ENCODE measurements around the gene ANKRD10. TPM values are rescaled to one million over a fixed set of nuclear protein-coding genes. Genes with fewer than 3 reads are reported as not detected.
"Not testable (repeated sequence)": the region's sequence is repeated elsewhere in the genome, so short reads cannot be mapped to it uniquely, and the experiment has no call there.

The ANKRD10 gene
- total RNA-seq, 1 donor from 2014 or later = 212 TPM

- H3K79me2 ChIP-seq (ENCODE audit: low read depth) = no peaks in the 10 kb centered on the region
- H3K36me3 Mint-ChIP-seq = no peaks in the 10 kb centered on the region
- no peak overlapping the region for H3K9ac ChIP-seq
- no peak for DNase-seq (ENCODE audit: low spot score)
- no peak overlapping the region for H3K27ac Mint-ChIP-seq
- H2AFZ ChIP-seq (replicated peaks) = no peak overlapping the region
- no peaks in the 10 kb centered on the region for H4K20me1 ChIP-seq (ENCODE audit: low read depth)
- H3K4me2 ChIP-seq = no peak overlapping the region
- no peaks in the 10 kb centered on the region for H3K36me3 ChIP-seq
- H3K9me3 ChIP-seq (ENCODE audit: low read depth) = no peaks in the 10 kb centered on the region
- H3K4me3 Mint-ChIP-seq = no peak overlapping the region
- TF ChIP-seq EZH2 (IDR thresholded peaks at IDR 0.05) (no peak), EZH2phosphoT487 (IDR thresholded peaks at IDR 0.05) (no peak)
- TF ChIP-seq, protein P1, sequence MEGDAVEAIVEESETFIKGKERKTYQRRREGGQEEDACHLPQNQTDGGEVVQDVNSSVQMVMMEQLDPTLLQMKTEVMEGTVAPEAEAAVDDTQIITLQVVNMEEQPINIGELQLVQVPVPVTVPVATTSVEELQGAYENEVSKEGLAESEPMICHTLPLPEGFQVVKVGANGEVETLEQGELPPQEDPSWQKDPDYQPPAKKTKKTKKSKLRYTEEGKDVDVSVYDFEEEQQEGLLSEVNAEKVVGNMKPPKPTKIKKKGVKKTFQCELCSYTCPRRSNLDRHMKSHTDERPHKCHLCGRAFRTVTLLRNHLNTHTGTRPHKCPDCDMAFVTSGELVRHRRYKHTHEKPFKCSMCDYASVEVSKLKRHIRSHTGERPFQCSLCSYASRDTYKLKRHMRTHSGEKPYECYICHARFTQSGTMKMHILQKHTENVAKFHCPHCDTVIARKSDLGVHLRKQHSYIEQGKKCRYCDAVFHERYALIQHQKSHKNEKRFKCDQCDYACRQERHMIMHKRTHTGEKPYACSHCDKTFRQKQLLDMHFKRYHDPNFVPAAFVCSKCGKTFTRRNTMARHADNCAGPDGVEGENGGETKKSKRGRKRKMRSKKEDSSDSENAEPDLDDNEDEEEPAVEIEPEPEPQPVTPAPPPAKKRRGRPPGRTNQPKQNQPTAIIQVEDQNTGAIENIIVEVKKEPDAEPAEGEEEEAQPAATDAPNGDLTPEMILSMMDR (IDR thresholded peaks at IDR 0.05) = no peak
- H3K27me3 Mint-ChIP-seq (ENCODE audit: insufficient read depth, low read depth) = peaks cover 12% of the 10 kb centered on the region
- H3K4me1 ChIP-seq = no peaks in the 10 kb centered on the region
- H3F3A ChIP-seq (ENCODE audit: low read depth) = no peaks in the 10 kb centered on the region
- H3K4me3 ChIP-seq = no peak overlapping the region
- H3K27me3 ChIP-seq = no peaks in the 10 kb centered on the region
- peaks cover 9% of the 10 kb centered on the region for H3K4me1 Mint-ChIP-seq
- no peak overlapping the region for H3K27ac ChIP-seq
- H3K9me3 Mint-ChIP-seq = no peaks in the 10 kb centered on the region
Observed at GRCh38 chr13:110950356-110950755, 35.5 kb upstream of the ANKRD10 start.

DNA sequence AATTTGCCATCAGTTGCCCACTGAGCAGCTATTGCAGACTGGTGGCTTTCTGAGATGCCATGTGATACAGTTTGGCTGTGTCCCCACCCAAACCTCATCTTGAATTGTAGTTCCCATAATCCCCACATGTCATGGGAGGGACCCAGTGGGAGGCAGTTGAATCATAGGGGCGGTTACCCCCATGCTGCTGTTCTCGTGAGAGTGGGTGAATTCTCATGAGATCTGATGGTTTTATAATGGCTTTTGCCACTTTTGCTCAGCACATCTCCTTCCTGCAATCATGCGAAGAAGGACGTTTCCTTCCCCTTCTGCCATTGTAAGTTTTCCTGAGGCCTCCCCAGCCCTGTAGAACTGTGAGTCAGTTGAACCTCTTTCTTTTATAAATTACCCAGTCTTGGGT lies 34.8 kb upstream of the ANKRD10 start:
- H3K79me2 ChIP-seq (ENCODE audit: low read depth) = no peaks in the 10 kb centered on the region
- TF ChIP-seq EZH2 (IDR thresholded peaks at IDR 0.05) (no peak), EZH2phosphoT487 (IDR thresholded peaks at IDR 0.05) (no peak)
- TF ChIP-seq, protein P1 (IDR thresholded peaks at IDR 0.05) = no peak
- Mint-ChIP-seq H3K4me1 (peaks cover 2% of the 10 kb centered on the region), H3K27me3 (ENCODE audit: insufficient read depth, low read depth) (peaks cover 12% of the 10 kb centered on the region), H3K36me3 (no peaks in the 10 kb centered on the region), H3K9me3 (no peaks in the 10 kb centered on the region), H3K4me3 (no peak overlapping the region), H3K27ac (no peak overlapping the region)
- no peak for DNase-seq (ENCODE audit: low spot score)
- no peak overlapping the region for H3K27ac ChIP-seq
- H3K9ac ChIP-seq = no peak overlapping the region
- no peak overlapping the region for H3K4me3 ChIP-seq
- no peak overlapping the region for H3K4me2 ChIP-seq
- no peaks in the 10 kb centered on the region for H4K20me1 ChIP-seq (ENCODE audit: low read depth)
- no peaks in the 10 kb centered on the region for H3K4me1 ChIP-seq
- no peaks in the 10 kb centered on the region for H3F3A ChIP-seq (ENCODE audit: low read depth)
- H3K9me3 ChIP-seq (ENCODE audit: low read depth) = no peaks in the 10 kb centered on the region
- H3K27me3 ChIP-seq = no peaks in the 10 kb centered on the region
- H3K36me3 ChIP-seq = no peaks in the 10 kb centered on the region
- H2AFZ ChIP-seq (replicated peaks) = no peak overlapping the region

GRCh38 chr13:110949116-110949515 lies 34.2 kb upstream of the ANKRD10 start:
- Histone ChIP-seq H3K27ac (no peak overlapping the region), H3F3A (ENCODE audit: low read depth) (no peaks in the 10 kb centered on the region), H3K4me3 (no peak overlapping the region), H3K9ac (no peak overlapping the region), H3K4me2 (no peak overlapping the region), H3K79me2 (ENCODE audit: low read depth) (no peaks in the 10 kb centered on the region), H3K9me3 (ENCODE audit: low read depth) (no peaks in the 10 kb centered on the region), H4K20me1 (ENCODE audit: low read depth) (no peaks in the 10 kb centered on the region), H3K4me1 (no peaks in the 10 kb centered on the region), H3K36me3 (no peaks in the 10 kb centered on the region), H2AFZ (replicated peaks) (no peak overlapping the region), H3K27me3 (no peaks in the 10 kb centered on the region)
- Mint-ChIP-seq H3K27me3 (ENCODE audit: insufficient read depth, low read depth) (peaks cover 10% of the 10 kb centered on the region), H3K4me1 (no peaks in the 10 kb centered on the region), H3K4me3 (no peak overlapping the region), H3K36me3 (no peaks in the 10 kb centered on the region), H3K9me3 (no peaks in the 10 kb centered on the region), H3K27ac (no peak overlapping the region)
- TF ChIP-seq, protein P1 (IDR thresholded peaks at IDR 0.05) = no peak
- TF ChIP-seq EZH2phosphoT487 (IDR thresholded peaks at IDR 0.05) (no peak), EZH2 (IDR thresholded peaks at IDR 0.05) (no peak)
- DNase-seq (ENCODE audit: low spot score) = no peak

DNA sequence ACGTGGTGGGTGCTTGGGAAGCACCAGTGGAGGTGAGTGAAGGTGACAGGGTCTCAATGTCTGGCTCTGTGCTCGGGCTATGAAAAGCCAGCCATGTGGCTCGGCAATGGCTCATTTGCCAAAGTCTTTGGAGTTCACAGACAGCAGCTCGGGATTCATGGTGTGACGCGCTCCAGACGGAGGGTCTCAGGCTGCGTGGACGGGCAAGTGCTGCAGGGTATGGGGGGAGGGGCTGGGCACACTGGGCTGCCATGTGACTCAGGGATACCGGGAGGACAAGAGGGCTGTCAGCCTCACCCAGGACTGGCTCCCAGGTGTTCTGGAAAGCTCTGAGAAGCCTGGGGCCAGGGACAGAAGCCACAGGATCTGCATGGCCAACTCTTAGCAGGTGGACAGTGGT lies 32.5 kb upstream of the ANKRD10 start:
- not testable (repeated sequence) for H3K4me2 ChIP-seq; H3K27ac ChIP-seq; H3F3A ChIP-seq (ENCODE audit: low read depth); H4K20me1 ChIP-seq (ENCODE audit: low read depth); H3K9me3 Mint-ChIP-seq; H3K4me1 Mint-ChIP-seq; H3K4me1 ChIP-seq; H3K36me3 Mint-ChIP-seq; H3K4me3 Mint-ChIP-seq; H3K9me3 ChIP-seq (ENCODE audit: low read depth); DNase-seq (ENCODE audit: low spot score); H3K27ac Mint-ChIP-seq; H3K9ac ChIP-seq; H2AFZ ChIP-seq (replicated peaks); H3K79me2 ChIP-seq (ENCODE audit: low read depth); H3K27me3 ChIP-seq; H3K4me3 ChIP-seq; H3K36me3 ChIP-seq
- peaks cover 13% of the 10 kb centered on the region for H3K27me3 Mint-ChIP-seq (ENCODE audit: insufficient read depth, low read depth)
